HCT116 (cell line): ENCODE results near the gene ASAP2.

Experiments
- CTCF ChIP-seq, 3 experiments: fragments of 200-600 bp in 1 of 3; sonication (generic) in 1 of 3; IDR thresholded peaks in 2 of 3; conservative IDR thresholded peaks in 1 of 3; 2 replicates each; pipeline ENCODE4 v1.5.1; 2012 to 2017; ENCODE audit warnings: low read depth in 2 of 3, low read length in 2 of 3, antibody characterized with exemption in 1 of 3, borderline replicate concordance in 1 of 3, control low read depth in 1 of 3, mild to moderate bottlenecking in 1 of 3, mixed read lengths in 1 of 3, mixed run types in 1 of 3, moderate library complexity in 1 of 3; ENCODE audit not compliant: insufficient read depth in 1 of 3
- EZH2 ChIP-seq: fragments of 200-600 bp; sonication (generic); IDR thresholded peaks from 2 replicates; pipeline ENCODE4 v1.6.1; 2017; ENCODE audit warnings: antibody characterized with exemption, mixed run types
- POLR2A ChIP-seq: IDR thresholded peaks from 2 replicates; pipeline ENCODE4 v1.7.0; 2011; ENCODE audit warnings: borderline replicate concordance; ENCODE audit not compliant: insufficient read depth, insufficient read length; ENCODE audit errors: extremely low read depth
- POLR2AphosphoS5 ChIP-seq: IDR thresholded peaks from 2 replicates; pipeline ENCODE4 v1.6.1; 2011; ENCODE audit warnings: mild to moderate bottlenecking, low read depth, low read length, moderate library complexity
- RAD21 ChIP-seq: IDR thresholded peaks from 2 replicates; pipeline ENCODE4 v1.6.1; 2012; ENCODE audit warnings: low read depth, mild to moderate bottlenecking
- REST ChIP-seq: IDR thresholded peaks from 2 replicates; pipeline ENCODE4 v1.6.1; 2012; ENCODE audit warnings: low read depth
- SP1 ChIP-seq: IDR thresholded peaks from 2 replicates; pipeline ENCODE4 v1.6.1; 2012; ENCODE audit warnings: low read depth
- SRF ChIP-seq: IDR thresholded peaks from 2 replicates; pipeline ENCODE4 v1.6.1; 2012; ENCODE audit warnings: low read depth
- TCF7L2 ChIP-seq: IDR thresholded peaks from 2 replicates; pipeline ENCODE4 v1.7.0; 2011; ENCODE audit warnings: borderline replicate concordance, inconsistent platforms; ENCODE audit not compliant: insufficient read depth, insufficient read length; ENCODE audit errors: extremely low read depth
- YY1 ChIP-seq: IDR thresholded peaks from 2 replicates; pipeline ENCODE4 v1.6.1; 2011; ENCODE audit warnings: low read length, low read depth, moderate library complexity, mild to moderate bottlenecking; ENCODE audit not compliant: insufficient replicate concordance; ENCODE audit errors: extremely low read depth
- ZBTB33 ChIP-seq: IDR thresholded peaks from 2 replicates; pipeline ENCODE4 v1.6.1; 2011; ENCODE audit warnings: mild to moderate bottlenecking, low read length, moderate library complexity; ENCODE audit not compliant: insufficient replicate concordance; ENCODE audit errors: extremely low read depth
- ZNF274 ChIP-seq: fragments of 200-500 bp; sonication (Bioruptor generic); IDR thresholded peaks from 2 replicates; pipeline ENCODE4 v1.6.1; 2014; ENCODE audit warnings: mild to moderate bottlenecking, low read depth, low read length, inconsistent platforms
- TF ChIP-seq, protein P1 (sequence below): IDR thresholded peaks from 2 replicates; pipeline ENCODE4 v1.6.1; 2012
- TF ChIP-seq, protein P2 (sequence below): IDR thresholded peaks from 2 replicates; pipeline ENCODE4 v1.6.1; 2012

GRCh38 chr2:9347411-9347881 lies 140.8 kb downstream of the ASAP2 start:
- TF ChIP-seq, protein P1, sequence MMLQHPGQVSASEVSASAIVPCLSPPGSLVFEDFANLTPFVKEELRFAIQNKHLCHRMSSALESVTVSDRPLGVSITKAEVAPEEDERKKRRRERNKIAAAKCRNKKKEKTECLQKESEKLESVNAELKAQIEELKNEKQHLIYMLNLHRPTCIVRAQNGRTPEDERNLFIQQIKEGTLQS: no peak
- TF ChIP-seq CTCF (IDR thresholded peaks at IDR 0.05 in 2 of 3, conservative IDR thresholded peaks at IDR 0.05 in 1 of 3; ENCODE audit: borderline replicate concordance in 1 of 3, insufficient read depth in 1 of 3, low read depth in 2 of 3, low read length in 2 of 3) (no peak), SP1 (no peak), REST (no peak), YY1 (no peak), EZH2 (no peak), POLR2AphosphoS5 (no peak), RAD21 (no peak), POLR2A (no peak), ZNF274 (no peak), ZBTB33 (no peak), SRF (no peak), TCF7L2 (no peak)
- TF ChIP-seq, protein P2, sequence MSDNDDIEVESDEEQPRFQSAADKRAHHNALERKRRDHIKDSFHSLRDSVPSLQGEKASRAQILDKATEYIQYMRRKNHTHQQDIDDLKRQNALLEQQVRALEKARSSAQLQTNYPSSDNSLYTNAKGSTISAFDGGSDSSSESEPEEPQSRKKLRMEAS: no peak
